H9 (cell line): Measurements from ENCODE around the gene NSUN3. TPM values are rescaled to one million over a fixed set of nuclear protein-coding genes. Genes with fewer than 3 reads are reported as not detected.

Experiments
- DNase-seq: peaks from one replicate; pipeline ENCODE4 v3.0.0-alpha.2; 2017
- H2AFZ ChIP-seq: one replicate; pipeline ENCODE4 v1.6.1; 2013; ENCODE audit warnings: mild to moderate bottlenecking, low read length, control low read depth, moderate library complexity
- H2AK5ac ChIP-seq: 2 replicates; pipeline ENCODE4 v1.6.1; 2013; ENCODE audit warnings: low read length, control low read depth, mixed read lengths; ENCODE audit not compliant: insufficient read length
- H2BK120ac ChIP-seq: one replicate; pipeline ENCODE4 v1.6.1; 2013; ENCODE audit warnings: low read depth, mild to moderate bottlenecking, low read length, control low read depth, inconsistent platforms; ENCODE audit not compliant: poor library complexity, severe bottlenecking
- H2BK12ac ChIP-seq: 2 replicates; pipeline ENCODE4 v1.6.1; 2013; ENCODE audit warnings: low read length, control low read depth, mixed read lengths, low read depth; ENCODE audit not compliant: insufficient read length
- H2BK15ac ChIP-seq: 2 replicates; pipeline ENCODE4 v1.6.1; 2013; ENCODE audit warnings: low read depth, low read length, control low read depth
- H2BK20ac ChIP-seq: one replicate; pipeline ENCODE4 v1.6.1; 2013; ENCODE audit warnings: low read depth, mild to moderate bottlenecking, low read length, control low read depth, inconsistent platforms; ENCODE audit not compliant: poor library complexity, severe bottlenecking
- H2BK5ac ChIP-seq: 2 replicates; pipeline ENCODE4 v1.6.1; 2013; ENCODE audit warnings: low read length, control low read depth, mixed read lengths; ENCODE audit not compliant: insufficient read length
- H3K14ac ChIP-seq: 2 replicates; pipeline ENCODE4 v1.6.1; 2013; ENCODE audit warnings: low read length, control low read depth; ENCODE audit not compliant: insufficient read depth
- H3K18ac ChIP-seq: 2 replicates; pipeline ENCODE4 v1.6.1; 2013; ENCODE audit warnings: low read depth, mild to moderate bottlenecking, mixed read lengths, low read length, control low read depth; ENCODE audit not compliant: insufficient read length
- H3K23ac ChIP-seq: 2 replicates; pipeline ENCODE4 v1.6.1; 2013; ENCODE audit warnings: low read length, control low read depth, mixed read lengths, low read depth; ENCODE audit not compliant: insufficient read length
- H3K23me2 ChIP-seq: 2 replicates; pipeline ENCODE4 v1.6.1; 2013; ENCODE audit warnings: low read depth, mild to moderate bottlenecking, mixed read lengths, low read length, control low read depth; ENCODE audit not compliant: insufficient read length, poor library complexity, severe bottlenecking
- H3K27ac ChIP-seq: 2 replicates; pipeline ENCODE4 v1.5.1; 2013; ENCODE audit warnings: low read length, control low read depth, mixed read lengths, low read depth; ENCODE audit not compliant: insufficient read length
- H3K27me3 ChIP-seq: 2 replicates; pipeline ENCODE4 v1.6.1; 2013; ENCODE audit warnings: low read length, control low read depth, inconsistent platforms; ENCODE audit not compliant: insufficient read depth
- H3K4ac ChIP-seq: 2 replicates; pipeline ENCODE4 v1.6.1; 2013; ENCODE audit warnings: low read depth, mild to moderate bottlenecking, control low read depth, inconsistent platforms, low read length, moderate library complexity
- H3K4me1 ChIP-seq: 2 replicates; pipeline ENCODE4 v1.6.1; 2013; ENCODE audit warnings: low read length, control low read depth, inconsistent platforms; ENCODE audit not compliant: insufficient read depth
- H3K4me2 ChIP-seq: 2 replicates; pipeline ENCODE4 v1.6.1; 2013; ENCODE audit warnings: low read length, control low read depth, mixed read lengths; ENCODE audit not compliant: insufficient read length, insufficient read depth
- H3K56ac ChIP-seq: 2 replicates; pipeline ENCODE4 v1.6.1; 2013; ENCODE audit warnings: low read depth, mild to moderate bottlenecking, mixed read lengths, low read length, control low read depth; ENCODE audit not compliant: insufficient read length
- H3K79me1 ChIP-seq: 2 replicates; pipeline ENCODE4 v1.6.1; 2013; ENCODE audit warnings: low read depth, mild to moderate bottlenecking, moderate library complexity, low read length, control low read depth, inconsistent platforms; ENCODE audit not compliant: insufficient read depth, poor library complexity, severe bottlenecking
- H3K79me2 ChIP-seq: 2 replicates; pipeline ENCODE4 v1.6.1; 2013; ENCODE audit warnings: low read length, control low read depth, inconsistent platforms; ENCODE audit not compliant: insufficient read depth
- H3K9ac ChIP-seq: 2 replicates; pipeline ENCODE4 v1.6.1; 2013; ENCODE audit warnings: low read length, control low read depth, mixed read lengths; ENCODE audit not compliant: insufficient read length; ENCODE audit errors: extremely low read depth
- H3K9me3 ChIP-seq: one replicate; pipeline ENCODE4 v1.6.1; 2013; ENCODE audit warnings: low read depth, low read length, inconsistent platforms; ENCODE audit not compliant: control insufficient read depth
- H3T11ph ChIP-seq: one replicate; pipeline ENCODE4 v1.6.1; 2013; ENCODE audit warnings: mild to moderate bottlenecking, low read length, control low read depth, inconsistent platforms
- H4K20me1 ChIP-seq: one replicate; pipeline ENCODE4 v1.6.1; 2013; ENCODE audit not compliant: control insufficient read depth, insufficient read length, insufficient read depth
- H4K5ac ChIP-seq: 2 replicates; pipeline ENCODE4 v1.6.1; 2013; ENCODE audit warnings: low read depth, mild to moderate bottlenecking, mixed read lengths, low read length, control low read depth; ENCODE audit not compliant: insufficient read length
- H4K8ac ChIP-seq: replicated peaks from 2 replicates; pipeline ENCODE4 v1.6.1; 2013; ENCODE audit warnings: low read length, control low read depth, mixed read lengths, low read depth; ENCODE audit not compliant: insufficient read length
- H4K91ac ChIP-seq: 2 replicates; pipeline ENCODE4 v1.6.1; 2013; ENCODE audit warnings: low read depth, mild to moderate bottlenecking, moderate library complexity, mixed read lengths, low read length, control low read depth; ENCODE audit not compliant: insufficient read length
- H3K27ac Mint-ChIP-seq, 3 experiments: 2 replicates in 2 of 3; 3 replicates in 1 of 3; pipeline ENCODE4 v1.8.0; 2020 to 2021; ENCODE audit warnings: mixed read lengths in 3 of 3, mild to moderate bottlenecking in 1 of 3, moderate library complexity in 1 of 3
- H3K27me3 Mint-ChIP-seq: 2 replicates; pipeline ENCODE4 v1.8.0; 2021; ENCODE audit warnings: low read depth, mild to moderate bottlenecking, moderate library complexity, mixed read lengths
- H3K36me3 Mint-ChIP-seq, 3 experiments: 2 replicates in 2 of 3; 3 replicates in 1 of 3; pipeline ENCODE4 v1.8.0; 2020 to 2021; ENCODE audit warnings: low read depth in 3 of 3, mixed read lengths in 3 of 3; ENCODE audit not compliant: insufficient read depth in 1 of 3
- H3K4me1 Mint-ChIP-seq, 2 experiments: 2 replicates each; pipeline ENCODE4 v1.8.0; 2020; ENCODE audit warnings: mixed read lengths in 2 of 2
- H3K4me3 Mint-ChIP-seq, 2 experiments: 2 replicates in 1 of 2; 3 replicates in 1 of 2; pipeline ENCODE4 v1.8.0; 2020 to 2021; ENCODE audit warnings: mild to moderate bottlenecking in 2 of 2, mixed read lengths in 2 of 2, moderate library complexity in 1 of 2
- H3K9me3 Mint-ChIP-seq, 2 experiments: 2 replicates in 1 of 2; 3 replicates in 1 of 2; pipeline ENCODE4 v1.8.0; 2020; ENCODE audit warnings: mild to moderate bottlenecking in 2 of 2, mixed read lengths in 2 of 2, moderate library complexity in 1 of 2
- CTCF ChIP-seq: fragments of 200-600 bp; sonication (generic); conservative IDR thresholded peaks from 3 replicates; pipeline ENCODE4 v1.8.0; 2021; ENCODE audit warnings: antibody characterized with exemption, mild to moderate bottlenecking
- WGBS: extraction: QIAGEN DNeasy Blood & Tissue Kit; methylation state at CpG from one replicate; pipeline ENCODE4 v1.1.7; 2013; ENCODE audit warnings: missing lambda C conversion rate, low lambda C conversion rate, mixed read lengths; ENCODE audit not compliant: insufficient read length; ENCODE audit errors: extremely low coverage; 5-methylcytosine and 5-hydroxymethylcytosine counted together
- total RNA-seq: library from RNA; stranded (reverse); gene quantifications from 2 replicates; pipeline ENCODE4 v1.2.1, GENCODE V29; 2021

NSUN3 gene
- total RNA-seq, 1 experiment from 2014 or later, result 7.4 TPM

- no CpG with 5 or more reads among the region's 6 CpGs for WGBS
- no peaks in the 10 kb centered on the region for H3K27me3 ChIP-seq
- H3K79me1 ChIP-seq, result no peaks in the 10 kb centered on the region
- H3K9me3 Mint-ChIP-seq, result peaks cover 0 to 2% of the 10 kb centered on the region in 2 experiments; a peak in 1 of 5 replicates
- no peak overlapping the region for H3K4me3 Mint-ChIP-seq
- H3K18ac ChIP-seq, result no peak overlapping the region
- no peak overlapping the region for H3K27ac ChIP-seq
- H2BK20ac ChIP-seq, result no peak overlapping the region
- TF ChIP-seq CTCF, result no peak
- H2AFZ ChIP-seq, result no peak overlapping the region
- H2AK5ac ChIP-seq, result no peak overlapping the region
- H3K4me1 ChIP-seq, result peaks cover 3% of the 10 kb centered on the region; the same call in 1 of the 2 replicates
- H3K9ac ChIP-seq, result no peak overlapping the region
- no peak overlapping the region for H4K91ac ChIP-seq
- H3K9me3 ChIP-seq, result no peaks in the 10 kb centered on the region
- no peak overlapping the region for H4K8ac ChIP-seq
- H3K4ac ChIP-seq, result no peak overlapping the region
- H2BK5ac ChIP-seq, result no peak overlapping the region
- no peak overlapping the region for H2BK120ac ChIP-seq
- no peaks in the 10 kb centered on the region for H3K79me2 ChIP-seq
- no peak overlapping the region for H3K14ac ChIP-seq
- H3K27me3 Mint-ChIP-seq, result no peaks in the 10 kb centered on the region
- H4K5ac ChIP-seq, result no peak overlapping the region
- H4K20me1 ChIP-seq, result no peaks in the 10 kb centered on the region
- H3K56ac ChIP-seq, result no peak overlapping the region
- peaks cover 7 to 8% of the 10 kb centered on the region in 2 experiments for H3K4me1 Mint-ChIP-seq
- no peak overlapping the region for H3K27ac Mint-ChIP-seq
- H3K4me2 ChIP-seq, result no peak overlapping the region
- no peak overlapping the region for H3K23ac ChIP-seq
- DNase-seq, result no peak
- H2BK15ac ChIP-seq, result no peak overlapping the region
- no peaks in the 10 kb centered on the region for H3K23me2 ChIP-seq
- H3T11ph ChIP-seq, result no peak overlapping the region
- peaks cover 0 to 5% (median 0%) of the 10 kb centered on the region in 3 experiments; a peak in 2 of 7 replicates for H3K36me3 Mint-ChIP-seq
- no peak overlapping the region for H2BK12ac ChIP-seq
Observed at GRCh38 chr3:94137377-94137776, 74.5 kb downstream of the NSUN3 start.
